ENCODE measurements around the gene PNLDC1. TPM values are rescaled to one million over a fixed set of nuclear protein-coding genes. Genes with fewer than 3 reads are reported as not detected.

The PNLDC1 gene
- total RNA-seq, 2 donors from 2014 or later = 0.54 TPM; not detected in 1

DNA sequence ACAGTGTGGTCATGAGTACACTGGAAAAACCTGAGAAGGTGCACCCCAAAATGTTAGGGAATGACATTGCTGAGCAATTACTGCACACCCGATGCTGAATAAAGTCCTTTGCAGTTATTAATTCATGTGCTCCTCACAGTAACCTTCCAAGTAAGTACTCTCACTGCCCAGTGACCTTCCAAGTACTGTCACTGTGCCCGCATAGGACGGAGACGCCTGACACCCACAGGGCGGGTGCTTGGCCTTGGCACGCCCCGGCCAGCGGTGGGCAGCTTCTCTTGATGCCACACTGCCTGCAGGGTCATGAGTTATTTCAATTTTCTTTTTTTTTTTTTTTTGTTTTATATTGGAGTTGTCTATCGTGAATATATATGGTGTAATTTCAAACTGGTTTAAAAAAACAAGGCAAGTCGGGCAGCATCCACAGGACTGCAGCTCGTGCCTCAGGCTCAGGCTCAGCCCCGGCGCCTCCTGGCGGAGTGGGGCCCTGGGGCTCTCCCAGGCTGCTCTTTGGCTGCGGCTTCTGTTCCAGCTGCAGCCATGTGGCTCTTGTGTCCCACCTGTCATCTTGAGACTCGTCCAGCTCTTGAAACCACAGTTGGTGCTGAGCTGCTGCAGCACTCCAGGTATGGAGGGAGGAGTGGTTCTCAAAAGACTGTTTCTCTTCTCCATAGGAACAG, 27.0 kb downstream of the PNLDC1 start:
- no peaks in the 10 kb centered on the region for H3K36me3 ChIP-seq
- TF ChIP-seq CTCF (IDR thresholded peaks at IDR 0.05) = no peak
- H3K9me3 ChIP-seq = no peaks in the 10 kb centered on the region
- H3K27ac ChIP-seq = no peak overlapping the region
- H3K4me1 ChIP-seq (ENCODE audit: control insufficient read depth in 1 of 2, low read depth in 2 of 2) = no peaks in the 10 kb centered on the region
- no peak for DNase-seq (ENCODE audit: low spot score)
- ATAC-seq (ENCODE audit: insufficient number of reproducible peaks, low FRiP score, low read depth) = no peak
- no peaks in the 10 kb centered on the region for H3K27me3 ChIP-seq (replicated peaks; ENCODE audit: insufficient read depth)
- H3K4me3 ChIP-seq = no peak overlapping the region

DNA sequence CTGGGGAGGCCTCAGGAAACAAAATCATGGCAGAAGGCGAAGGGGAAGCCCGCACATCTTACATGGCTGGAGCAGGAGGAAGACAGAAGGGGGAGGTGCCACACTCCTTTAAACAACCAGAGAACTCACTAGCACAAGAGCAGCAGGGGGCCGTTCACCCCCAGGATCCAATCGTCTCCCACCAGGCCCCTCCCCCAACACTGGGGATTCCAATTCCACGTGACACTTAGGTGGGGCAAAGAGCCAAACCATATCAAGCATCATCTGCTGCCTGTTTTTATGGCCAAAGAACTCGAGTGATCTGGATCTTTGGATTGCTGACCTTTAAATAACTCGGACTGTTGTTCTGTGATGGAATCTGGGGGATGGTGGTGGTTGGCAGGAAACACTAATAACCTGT, 28.0 kb downstream of the PNLDC1 start:
- H3K27ac ChIP-seq = no peak overlapping the region
- DNase-seq (ENCODE audit: low spot score) = no peak
- no peak for TF ChIP-seq CTCF (IDR thresholded peaks at IDR 0.05)
- no peaks in the 10 kb centered on the region for H3K9me3 ChIP-seq
- no peak for ATAC-seq (ENCODE audit: insufficient number of reproducible peaks, low FRiP score, low read depth)
- no peak overlapping the region for H3K4me3 ChIP-seq
- no peaks in the 10 kb centered on the region for H3K36me3 ChIP-seq
- H3K27me3 ChIP-seq (replicated peaks; ENCODE audit: insufficient read depth) = no peaks in the 10 kb centered on the region
- peaks cover 0 to under 1% of the 10 kb centered on the region in 2 donors for H3K4me1 ChIP-seq (ENCODE audit: control insufficient read depth in 1 of 2, low read depth in 2 of 2)

GRCh38 chr6:159829526-159829925, 29.4 kb downstream of the PNLDC1 start:
- Histone ChIP-seq H3K27ac (no peak overlapping the region), H3K36me3 (no peaks in the 10 kb centered on the region), H3K9me3 (no peaks in the 10 kb centered on the region), H3K4me1 (ENCODE audit: control insufficient read depth in 1 of 2, low read depth in 2 of 2) (peaks cover 3% of the 10 kb centered on the region in 2 donors), H3K27me3 (replicated peaks; ENCODE audit: insufficient read depth) (no peaks in the 10 kb centered on the region), H3K4me3 (no peak overlapping the region)
- no peak for TF ChIP-seq CTCF (IDR thresholded peaks at IDR 0.05)
- DNase-seq (ENCODE audit: low spot score) (no peak), ATAC-seq (ENCODE audit: insufficient number of reproducible peaks, low FRiP score, low read depth) (no peak)

DNA sequence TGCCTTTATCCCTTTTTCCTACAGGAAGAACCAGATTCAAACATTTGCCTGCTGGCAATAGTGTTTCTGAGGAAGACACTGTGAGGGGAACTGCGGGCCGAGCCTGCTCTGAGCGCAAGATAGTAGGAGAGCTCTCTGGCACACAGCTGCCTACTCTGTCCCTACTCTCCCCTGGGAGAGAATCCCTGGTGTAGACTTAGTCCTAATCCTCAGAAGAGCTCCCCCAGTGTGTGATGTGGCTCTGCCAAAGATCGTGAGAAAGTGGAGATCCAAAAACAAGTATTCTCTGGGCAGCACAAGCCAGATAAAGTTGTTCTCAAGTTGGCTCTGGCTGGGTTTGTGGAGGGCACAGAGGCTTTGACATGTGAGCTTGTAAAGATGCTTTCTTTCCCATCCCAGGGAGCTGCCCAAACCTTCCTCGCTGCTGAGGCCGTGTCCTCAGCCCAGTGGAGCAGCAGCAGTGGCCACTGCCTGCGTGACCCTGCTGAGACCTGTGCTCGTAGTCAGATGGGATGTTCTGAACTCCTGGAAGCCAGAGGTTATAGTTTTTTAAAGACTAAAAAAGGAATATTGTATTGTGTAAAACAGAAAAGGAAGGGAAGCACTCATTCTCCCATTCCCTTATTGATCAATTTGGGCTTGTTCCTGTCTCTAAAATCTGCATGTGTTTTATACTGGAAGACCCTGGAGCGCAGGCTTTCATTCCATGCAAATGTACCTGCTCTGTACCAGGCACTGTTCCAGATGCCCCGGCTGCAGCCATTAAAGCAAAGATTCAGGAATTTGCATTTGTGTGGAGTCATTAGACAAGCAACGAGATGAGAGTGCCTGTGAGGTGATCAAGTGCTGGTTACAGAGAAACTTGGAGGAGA, 30.7 kb downstream of the PNLDC1 start:
- H3K27ac ChIP-seq = no peak overlapping the region
- H3K4me1 ChIP-seq (ENCODE audit: control insufficient read depth in 1 of 2, low read depth in 2 of 2) = peaks cover 10 to 14% of the 10 kb centered on the region in 2 donors
- no peaks in the 10 kb centered on the region for H3K36me3 ChIP-seq
- TF ChIP-seq CTCF (IDR thresholded peaks at IDR 0.05) = no peak
- no peaks in the 10 kb centered on the region for H3K27me3 ChIP-seq (replicated peaks; ENCODE audit: insufficient read depth)
- no peak for ATAC-seq (ENCODE audit: insufficient number of reproducible peaks, low FRiP score, low read depth)
- no peak for DNase-seq (ENCODE audit: low spot score)
- H3K9me3 ChIP-seq = no peaks in the 10 kb centered on the region
- no peak overlapping the region for H3K4me3 ChIP-seq

DNA sequence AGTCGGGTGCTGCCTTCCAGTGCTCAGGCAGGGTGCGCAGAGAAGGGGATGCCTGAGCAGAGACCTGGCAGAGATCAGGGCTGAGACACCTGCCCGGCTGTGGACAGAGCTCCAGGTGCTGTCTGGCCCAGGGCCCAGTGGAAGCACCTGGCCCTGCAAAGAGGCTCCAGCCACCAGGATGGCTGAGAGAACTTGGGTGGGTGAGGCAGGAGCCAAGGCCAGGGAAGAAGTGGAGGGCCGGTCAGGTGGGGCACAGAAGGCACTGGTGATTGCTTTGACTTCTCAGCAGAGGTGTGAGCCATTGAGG, 31.2 kb downstream of the PNLDC1 start:
- no peak for ATAC-seq (ENCODE audit: insufficient number of reproducible peaks, low FRiP score, low read depth)

More for the DNA sequence above, 31.2 kb downstream of the PNLDC1 start:
- DNase-seq (ENCODE audit: low spot score) = no peak
- Histone ChIP-seq H3K36me3 (no peaks in the 10 kb centered on the region), H3K27ac (no peak overlapping the region), H3K4me1 (ENCODE audit: control insufficient read depth in 1 of 2, low read depth in 2 of 2) (peaks cover 10 to 18% of the 10 kb centered on the region in 2 donors), H3K27me3 (replicated peaks; ENCODE audit: insufficient read depth) (no peaks in the 10 kb centered on the region), H3K4me3 (no peak overlapping the region), H3K9me3 (no peaks in the 10 kb centered on the region)
- no peak for TF ChIP-seq CTCF (IDR thresholded peaks at IDR 0.05)

Measured in thoracic aorta (tissue), 2 donors.